Karpas-422 (cell line): ENCODE data around the gene BBS1. TPM values are rescaled to one million over a fixed set of nuclear protein-coding genes. Genes with fewer than 3 reads are reported as not detected.
"Not testable (repeated sequence)": the region's sequence is repeated elsewhere in the genome, so short reads cannot be mapped to it uniquely, and the experiment has no call there.

Experiments used
- DNase-seq: peaks from one replicate; pipeline ENCODE4 v3.0.0-alpha.2; 2015
- H2AFZ ChIP-seq: fragments of 200-600 bp; sonication (generic); 2 replicates; pipeline ENCODE4 v1.6.1; 2014; ENCODE audit warnings: antibody characterized with exemption, low read length, mixed read lengths
- H3K27ac ChIP-seq: fragments of 200-600 bp; sonication (generic); 2 replicates; pipeline ENCODE4 v1.5.1; 2014; ENCODE audit warnings: mild to moderate bottlenecking, low read length, moderate library complexity
- H3K27me3 ChIP-seq: fragments of 200-600 bp; sonication (generic); 2 replicates; pipeline ENCODE4 v1.6.1; 2014; ENCODE audit warnings: low read length, mixed read lengths
- H3K36me3 ChIP-seq: fragments of 200-600 bp; sonication (generic); 2 replicates; pipeline ENCODE4 v1.6.1; 2014; ENCODE audit warnings: low read length, mixed read lengths; ENCODE audit not compliant: insufficient read depth
- H3K4me1 ChIP-seq: fragments of 200-600 bp; sonication (generic); 2 replicates; pipeline ENCODE4 v1.6.1; 2014; ENCODE audit warnings: mild to moderate bottlenecking, low read length, mixed read lengths
- H3K4me2 ChIP-seq: fragments of 200-600 bp; sonication (generic); 2 replicates; pipeline ENCODE4 v1.6.1; 2014; ENCODE audit warnings: low read length, low read depth, mild to moderate bottlenecking; ENCODE audit not compliant: poor library complexity, severe bottlenecking
- H3K4me3 ChIP-seq: fragments of 200-600 bp; sonication (generic); 2 replicates; pipeline ENCODE4 v1.5.1; 2014; ENCODE audit warnings: mild to moderate bottlenecking, antibody characterized with exemption, low read length, mixed read lengths
- H3K79me2 ChIP-seq: fragments of 200-600 bp; sonication (generic); 2 replicates; pipeline ENCODE4 v1.6.1; 2014; ENCODE audit warnings: mild to moderate bottlenecking, low read length, mixed read lengths
- H3K9ac ChIP-seq: fragments of 200-600 bp; sonication (generic); 2 replicates; pipeline ENCODE4 v1.6.0; 2014; ENCODE audit warnings: low read length
- H3K9me2 ChIP-seq: fragments of 200-600 bp; sonication (generic), shearing (Covaris generic); replicated peaks from 2 replicates; pipeline ENCODE4 v1.6.0; 2014; ENCODE audit warnings: mild to moderate bottlenecking, low read length, moderate library complexity; ENCODE audit not compliant: insufficient read depth
- H3K9me3 ChIP-seq: fragments of 300-700, 200-600 bp; sonication (generic); 2 replicates; pipeline ENCODE4 v1.6.1; 2014; ENCODE audit warnings: low read length, mixed read lengths
- H4K20me1 ChIP-seq: fragments of 200-600 bp; sonication (generic); 2 replicates; pipeline ENCODE4 v1.6.1; 2014; ENCODE audit warnings: mild to moderate bottlenecking, antibody characterized with exemption, low read length, low read depth; ENCODE audit not compliant: insufficient read depth
- total RNA-seq: library from RNA; depleted of rRNA; stranded (reverse); fragments of >200 nt; shearing (Covaris generic); gene quantifications from 2 replicates; pipeline ENCODE4 v1.2.3, GENCODE V29; 2014; ENCODE audit warnings: low replicate concordance; rRNA removed

Gene BBS1
- 9.1 and 37.3 TPM in 2 replicates for total RNA-seq

GRCh38 chr11:66510271-66510989 is at the start of gene BBS1:
TSS of gene BBS1 (plus strand) at chr11:66510635. CDS start at chr11:66510660, 25 bp downstream.
- no peaks in the 10 kb centered on the region for H3K9me3 ChIP-seq
- DNase-seq = peak; percentile 89
- H3K4me1 ChIP-seq = peaks cover 7% of the 10 kb centered on the region
- no peaks in the 10 kb centered on the region for H3K36me3 ChIP-seq
- peak within 1 kb of the TSS; percentile 72 for H3K9ac ChIP-seq
- no peaks in the 10 kb centered on the region for H4K20me1 ChIP-seq
- H3K4me2 ChIP-seq = peak within 1 kb of the TSS; percentile 78
- H3K79me2 ChIP-seq = peaks cover 5% of the 10 kb centered on the region
- no peaks in the 10 kb centered on the region for H3K9me2 ChIP-seq
- H2AFZ ChIP-seq = no peak within 1 kb of the TSS
- H3K4me3 ChIP-seq = peak within 1 kb of the TSS; percentile 79
- H3K27me3 ChIP-seq = no peaks in the 10 kb centered on the region
- no peak within 1 kb of the TSS for H3K27ac ChIP-seq

- Histone ChIP-seq H3K9me2 (no peaks in the 10 kb centered on the region), H3K27ac (no peak overlapping the region), H3K4me1 (peaks cover 31% of the 10 kb centered on the region), H3K4me3 (no peak overlapping the region), H3K36me3 (no peaks in the 10 kb centered on the region), H3K9ac (no peak overlapping the region), H3K79me2 (no peaks in the 10 kb centered on the region), H3K27me3 (no peaks in the 10 kb centered on the region), H3K9me3 (no peaks in the 10 kb centered on the region), H2AFZ (no peak overlapping the region), H4K20me1 (no peaks in the 10 kb centered on the region), H3K4me2 (no peak overlapping the region)
- no peak for DNase-seq
Observed at GRCh38 chr11:66462010-66462409, 48.4 kb upstream of the BBS1 start.

- Histone ChIP-seq H3K4me2 (no peak overlapping the region), H3K9me3 (no peaks in the 10 kb centered on the region), H3K9me2 (no peaks in the 10 kb centered on the region), H3K27ac (no peak overlapping the region), H4K20me1 (peaks cover 6% of the 10 kb centered on the region; the same call in 1 of the 2 replicates), H2AFZ (no peak overlapping the region), H3K27me3 (no peaks in the 10 kb centered on the region), H3K4me1 (peaks cover 39% of the 10 kb centered on the region), H3K4me3 (no peak overlapping the region), H3K79me2 (no peaks in the 10 kb centered on the region), H3K9ac (no peak overlapping the region), H3K36me3 (no peaks in the 10 kb centered on the region)
- peak; percentile 37 for DNase-seq
Observed at GRCh38 chr11:66462911-66463310, 47.5 kb upstream of the BBS1 start.

GRCh38 chr11:66464116-66464515 is 46.3 kb upstream of the BBS1 start:
- not testable (repeated sequence) for H3K4me3 ChIP-seq, H4K20me1 ChIP-seq, H3K9me2 ChIP-seq, DNase-seq, H2AFZ ChIP-seq, H3K9ac ChIP-seq, H3K79me2 ChIP-seq, H3K4me2 ChIP-seq, H3K36me3 ChIP-seq, H3K27me3 ChIP-seq, H3K27ac ChIP-seq, H3K9me3 ChIP-seq
- H3K4me1 ChIP-seq = peaks cover 34% of the 10 kb centered on the region

GRCh38 chr11:66464916-66465315 is 45.5 kb upstream of the BBS1 start:
- peak overlapping the region; percentile 31; the same call in 1 of the 2 replicates for H3K4me3 ChIP-seq

GRCh38 chr11:66465373-66466224 is 44.8 kb upstream of the BBS1 start:
- Histone ChIP-seq H2AFZ (no peak overlapping the region), H3K36me3 (no peaks in the 10 kb centered on the region), H4K20me1 (peaks cover 8% of the 10 kb centered on the region; the same call in 1 of the 2 replicates), H3K9me2 (no peaks in the 10 kb centered on the region), H3K4me2 (peak overlapping the region; percentile 58), H3K4me3 (peak overlapping the region; percentile 31), H3K27me3 (no peaks in the 10 kb centered on the region), H3K27ac (no peak overlapping the region), H3K4me1 (peaks cover 27% of the 10 kb centered on the region), H3K9ac (peak overlapping the region; percentile 46), H3K9me3 (no peaks in the 10 kb centered on the region), H3K79me2 (no peaks in the 10 kb centered on the region)
- peak; percentile 64 for DNase-seq

More at GRCh38 chr11:66464916-66465315, 45.5 kb upstream of the BBS1 start:
- no peak overlapping the region for H3K27ac ChIP-seq
- no peaks in the 10 kb centered on the region for H3K27me3 ChIP-seq
- H4K20me1 ChIP-seq = peaks cover 8% of the 10 kb centered on the region; the same call in 1 of the 2 replicates
- H3K4me2 ChIP-seq = peak overlapping the region; percentile 58
- H3K9me3 ChIP-seq = no peaks in the 10 kb centered on the region
- no peaks in the 10 kb centered on the region for H3K36me3 ChIP-seq
- no peak for DNase-seq
- no peaks in the 10 kb centered on the region for H3K79me2 ChIP-seq
- H2AFZ ChIP-seq = no peak overlapping the region
- H3K9ac ChIP-seq = peak overlapping the region; percentile 46
- no peaks in the 10 kb centered on the region for H3K9me2 ChIP-seq
- peaks cover 27% of the 10 kb centered on the region for H3K4me1 ChIP-seq

- Histone ChIP-seq H3K4me1 (peaks cover 27% of the 10 kb centered on the region), H3K4me2 (peak within 1 kb of the TSS; percentile 91), H3K4me3 (peak within 1 kb of the TSS; percentile 83), H3K27ac (no peak within 1 kb of the TSS), H3K79me2 (no peaks in the 10 kb centered on the region), H3K9me2 (no peaks in the 10 kb centered on the region), H3K36me3 (no peaks in the 10 kb centered on the region), H2AFZ (peak within 1 kb of the TSS; percentile 49; the same call in 1 of the 2 replicates), H4K20me1 (peaks cover 8% of the 10 kb centered on the region; the same call in 1 of the 2 replicates), H3K9me3 (no peaks in the 10 kb centered on the region), H3K9ac (peak within 1 kb of the TSS; percentile 76), H3K27me3 (no peaks in the 10 kb centered on the region)
- DNase-seq = peak; percentile 96
Observed at GRCh38 chr11:66466225-66467033, 44.0 kb upstream of the BBS1 start, which contains the start of gene PELI3. TSS of gene PELI3 (plus strand) at chr11:66466905. CDS start at chr11:66468129, 1,224 bp downstream.
